Cardiac fibroblast (primary cell): Measurements from ENCODE around the gene ANAPC4.

Source experiments
- DNase-seq, 2 donors: peaks; one replicate each; pipeline versions ENCODE4 v3.0.0 to v3.0.0-alpha.2; 2010; ENCODE audit warnings: low read depth in 2 of 2
- H3K4me3 ChIP-seq, 2 donors: replicated peaks in 1 of 2; 1 replicate in 1 of 2; 2 replicates in 1 of 2; pipeline ENCODE4 v1.5.1; 2011; ENCODE audit warnings: low read depth in 2 of 2, low read length in 2 of 2, mild to moderate bottlenecking in 2 of 2, moderate library complexity in 1 of 2
- TF ChIP-seq, protein P1 (sequence below): IDR thresholded peaks from one replicate; pipeline ENCODE4 v1.5.1; 2011; ENCODE audit warnings: low read depth, mild to moderate bottlenecking, low read length, inconsistent platforms

Gene ANAPC4

GRCh38 chr4:25450491-25450901 is 73.4 kb downstream of the ANAPC4 start:
- H3K4me3 ChIP-seq = no peak overlapping the region
- DNase-seq = no peak
- TF ChIP-seq, protein P1, sequence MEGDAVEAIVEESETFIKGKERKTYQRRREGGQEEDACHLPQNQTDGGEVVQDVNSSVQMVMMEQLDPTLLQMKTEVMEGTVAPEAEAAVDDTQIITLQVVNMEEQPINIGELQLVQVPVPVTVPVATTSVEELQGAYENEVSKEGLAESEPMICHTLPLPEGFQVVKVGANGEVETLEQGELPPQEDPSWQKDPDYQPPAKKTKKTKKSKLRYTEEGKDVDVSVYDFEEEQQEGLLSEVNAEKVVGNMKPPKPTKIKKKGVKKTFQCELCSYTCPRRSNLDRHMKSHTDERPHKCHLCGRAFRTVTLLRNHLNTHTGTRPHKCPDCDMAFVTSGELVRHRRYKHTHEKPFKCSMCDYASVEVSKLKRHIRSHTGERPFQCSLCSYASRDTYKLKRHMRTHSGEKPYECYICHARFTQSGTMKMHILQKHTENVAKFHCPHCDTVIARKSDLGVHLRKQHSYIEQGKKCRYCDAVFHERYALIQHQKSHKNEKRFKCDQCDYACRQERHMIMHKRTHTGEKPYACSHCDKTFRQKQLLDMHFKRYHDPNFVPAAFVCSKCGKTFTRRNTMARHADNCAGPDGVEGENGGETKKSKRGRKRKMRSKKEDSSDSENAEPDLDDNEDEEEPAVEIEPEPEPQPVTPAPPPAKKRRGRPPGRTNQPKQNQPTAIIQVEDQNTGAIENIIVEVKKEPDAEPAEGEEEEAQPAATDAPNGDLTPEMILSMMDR = no peak

GRCh38 chr4:25451676-25452075 is 74.6 kb downstream of the ANAPC4 start:
- DNase-seq = no peak
- no peak overlapping the region for H3K4me3 ChIP-seq
- TF ChIP-seq, protein P1 = no peak

DNA sequence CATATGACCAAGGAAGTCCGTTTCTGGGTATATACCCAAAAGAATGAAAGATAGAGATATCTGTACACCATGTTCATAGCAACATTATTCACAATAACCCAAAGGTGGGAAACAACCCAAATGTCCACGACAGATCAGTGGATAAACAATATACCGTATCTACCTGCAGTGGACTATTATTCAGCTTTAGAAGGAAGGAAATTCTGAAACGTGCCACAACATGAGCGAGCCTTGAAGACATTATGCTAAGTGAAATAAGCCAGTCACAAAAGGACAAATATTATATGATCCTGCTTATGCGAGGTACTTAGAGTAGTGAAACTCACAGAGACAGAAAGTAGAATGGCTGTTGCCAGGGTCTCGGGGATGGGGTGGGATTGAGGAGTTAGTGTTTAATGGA is 75.0 kb downstream of the ANAPC4 start:
- no peak for DNase-seq
- H3K4me3 ChIP-seq = no peak overlapping the region
- TF ChIP-seq, protein P1 = no peak

DNA sequence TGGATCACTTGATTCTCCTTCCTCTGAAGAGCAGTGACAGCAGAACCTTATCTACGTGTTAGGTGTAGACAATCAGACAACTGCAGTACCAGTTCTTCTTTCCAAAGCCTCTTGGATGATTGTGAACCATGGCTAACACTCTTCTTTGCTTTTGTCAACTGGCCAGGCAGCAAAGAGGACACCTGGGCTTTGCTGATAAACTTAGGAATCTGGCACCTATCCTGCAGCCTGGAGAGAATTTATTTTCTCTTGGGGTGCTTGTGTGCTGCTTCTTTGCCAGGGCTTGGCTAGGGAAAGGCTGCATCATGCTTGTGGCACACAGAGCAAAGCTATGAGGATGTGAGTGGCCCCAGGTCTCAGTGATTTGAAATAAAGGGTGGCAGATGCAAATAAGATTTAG is 77.4 kb downstream of the ANAPC4 start:
- DNase-seq = no peak
- no peak overlapping the region for H3K4me3 ChIP-seq
- TF ChIP-seq, protein P1 = no peak

DNA sequence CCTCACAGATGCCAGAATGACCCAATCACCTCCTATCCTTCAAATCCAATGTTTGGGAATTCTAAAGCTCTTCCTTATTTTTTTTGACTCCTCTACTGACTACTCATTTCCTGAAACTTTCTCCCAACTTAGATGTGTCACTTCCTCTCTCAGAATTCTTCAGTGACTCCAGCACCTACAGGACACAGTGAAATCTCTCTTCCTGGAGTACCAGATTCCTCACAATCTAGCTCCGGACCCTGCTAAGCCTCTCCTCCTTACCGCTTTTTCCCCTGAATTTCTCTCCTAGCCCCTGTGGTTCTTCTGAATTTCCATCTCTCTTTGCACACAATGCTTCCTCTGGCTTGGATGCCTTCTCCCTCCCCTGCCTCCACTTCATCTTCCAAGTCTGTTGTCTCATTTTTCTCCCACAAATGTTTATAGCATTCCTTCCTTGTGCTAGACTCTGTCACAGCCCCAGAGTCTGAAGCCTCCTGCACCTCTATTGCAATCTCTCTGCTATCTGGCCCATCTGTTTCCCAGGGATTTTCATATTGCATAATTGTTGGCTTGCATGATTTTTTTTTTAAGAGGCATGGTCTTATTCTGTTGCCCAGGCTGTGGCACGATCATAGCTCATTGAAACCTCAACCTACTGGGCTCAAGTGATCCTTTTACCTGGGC is 80.1 kb downstream of the ANAPC4 start:
- no peak overlapping the region for H3K4me3 ChIP-seq
- TF ChIP-seq, protein P1 = no peak
- peak; percentile 39 to 50 for DNase-seq

DNA sequence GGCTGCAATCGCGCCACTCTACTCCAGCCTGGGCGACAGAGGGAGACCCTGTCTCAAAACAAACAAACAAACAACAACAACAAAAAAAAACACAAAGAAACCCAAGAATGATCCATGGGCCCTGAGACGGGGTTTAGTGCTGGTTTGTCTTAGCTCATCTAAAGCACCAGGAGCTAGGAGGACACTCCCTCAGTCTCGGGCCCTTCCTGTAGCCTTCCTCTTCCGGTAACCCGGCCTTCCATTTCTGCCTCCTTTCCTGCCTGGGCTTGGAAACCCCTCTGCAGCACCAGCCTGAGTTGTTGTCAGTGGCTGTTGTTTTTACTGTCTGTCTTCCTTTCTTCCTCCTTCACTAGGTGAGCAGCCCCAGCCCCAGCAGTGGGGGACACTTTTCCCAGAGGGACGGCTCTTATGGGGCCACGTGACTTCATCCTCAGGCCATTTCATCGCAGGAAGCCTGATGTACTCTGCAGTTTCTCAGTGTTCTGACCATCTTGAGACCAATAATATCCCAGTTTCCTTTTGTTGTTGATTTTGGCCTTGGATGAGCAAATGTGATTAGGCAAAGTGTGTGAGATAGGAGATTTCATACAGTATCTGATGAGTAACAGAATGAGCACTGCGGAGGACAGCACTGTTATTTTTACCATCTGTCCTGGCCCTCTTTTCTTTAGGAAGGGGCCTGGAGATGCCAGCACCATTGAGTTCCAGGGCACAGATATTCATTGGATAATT is 90.1 kb downstream of the ANAPC4 start:
- peak; percentile 23 to 50 for DNase-seq
- TF ChIP-seq, protein P1 = no peak
- no peak overlapping the region for H3K4me3 ChIP-seq

DNA sequence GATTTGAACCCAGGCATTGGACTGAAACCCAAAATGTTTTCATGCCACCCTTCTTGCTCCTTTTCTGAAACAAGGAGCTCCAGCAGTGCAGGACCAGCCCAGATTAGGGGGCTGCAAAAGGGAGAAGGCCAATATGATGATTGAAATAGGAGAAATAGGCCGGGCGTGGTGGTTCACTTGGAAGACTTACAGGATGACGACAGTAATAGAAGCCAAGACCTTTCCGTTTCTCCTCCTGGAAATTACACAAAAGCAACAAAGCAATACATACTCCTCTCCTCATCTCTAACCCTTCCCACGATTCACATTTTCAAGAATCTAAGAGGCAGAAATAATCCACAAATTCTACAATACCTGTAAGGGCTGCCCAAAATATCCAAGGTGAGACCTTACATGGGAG is 90.8 kb downstream of the ANAPC4 start:
- TF ChIP-seq, protein P1 = no peak
- no peak overlapping the region for H3K4me3 ChIP-seq
- peak in 1 of 2 donors; percentile 30 for DNase-seq
